Measurements from ENCODE around the gene YAP1. TPM values are rescaled to one million over a fixed set of nuclear protein-coding genes. Genes with fewer than 3 reads are reported as not detected.
A peak's percentile ranks its signal among the peaks of the same experiment; 100 is the strongest.

Gene YAP1
- total and polyA plus RNA-seq, 5 experiments from 2014 or later = not detected

GRCh38 chr11:102226702-102227490 lies 116.6 kb downstream of the YAP1 start:
- Mint-ChIP-seq H3K9me3 (no peaks in the 10 kb centered on the region), H3K36me3 (no peaks in the 10 kb centered on the region), H3K4me3 (no peak overlapping the region), H3K4me1 (no peaks in the 10 kb centered on the region), H3K27me3 (peaks cover 2 to 15% (median 15%) of the 10 kb centered on the region in 5 donors), H3K27ac (peak overlapping the region in 1 of 10 donors; percentile 29)
- POLR2A ChIA-PET = no interaction called here
- DNase-seq (no peak), ATAC-seq (no peak)

GRCh38 chr11:102229510-102230123 lies 119.4 kb downstream of the YAP1 start:
- no peak for DNase-seq
- Mint-ChIP-seq H3K9me3 (no peaks in the 10 kb centered on the region), H3K4me1 (no peaks in the 10 kb centered on the region), H3K27ac (no peak overlapping the region), H3K27me3 (peaks cover 6 to 19% (median 15%) of the 10 kb centered on the region in 5 donors), H3K36me3 (no peaks in the 10 kb centered on the region), H3K4me3 (no peak overlapping the region)
- ATAC-seq = no peak
- POLR2A ChIA-PET = no interaction called here

GRCh38 chr11:102230186-102230585 lies 119.9 kb downstream of the YAP1 start:
- Mint-ChIP-seq H3K27ac (no peak overlapping the region), H3K9me3 (no peaks in the 10 kb centered on the region), H3K36me3 (no peaks in the 10 kb centered on the region), H3K27me3 (peaks cover 7 to 24% (median 17%) of the 10 kb centered on the region in 5 donors), H3K4me1 (no peaks in the 10 kb centered on the region), H3K4me3 (no peak overlapping the region)
- ATAC-seq (no peak), DNase-seq (no peak)
- POLR2A ChIA-PET = no interaction called here

DNA sequence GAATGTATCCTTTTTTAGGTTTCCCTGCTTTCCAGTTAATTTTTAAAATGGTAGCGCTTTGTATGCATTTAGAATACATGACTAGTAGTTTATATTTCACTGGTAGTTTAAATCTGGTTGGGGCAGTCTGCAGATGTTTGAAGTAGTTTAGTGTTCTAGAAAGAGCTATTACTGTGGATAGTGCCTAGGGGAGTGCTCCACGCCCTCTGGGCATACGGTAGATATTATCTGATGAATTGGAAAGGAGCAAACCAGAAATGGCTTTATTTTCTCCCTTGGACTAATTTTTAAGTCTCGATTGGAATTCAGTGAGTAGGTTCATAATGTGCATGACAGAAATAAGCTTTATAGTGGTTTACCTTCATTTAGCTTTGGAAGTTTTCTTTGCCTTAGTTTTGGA lies 120.7 kb downstream of the YAP1 start:
- Mint-ChIP-seq H3K4me1 (no peaks in the 10 kb centered on the region), H3K27ac (no peak overlapping the region), H3K27me3 (peaks cover 10 to 28% (median 17%) of the 10 kb centered on the region in 5 donors), H3K36me3 (no peaks in the 10 kb centered on the region), H3K4me3 (no peak overlapping the region), H3K9me3 (no peaks in the 10 kb centered on the region)
- ATAC-seq (no peak), DNase-seq (no peak)
- POLR2A ChIA-PET = no interaction called here

GRCh38 chr11:102234779-102235439 lies 124.7 kb downstream of the YAP1 start:
- POLR2A ChIA-PET = no interaction called here
- Mint-ChIP-seq H3K27me3 (peaks cover 6 to 46% (median 31%) of the 10 kb centered on the region in 5 donors), H3K4me3 (no peak overlapping the region), H3K9me3 (no peaks in the 10 kb centered on the region), H3K27ac (no peak overlapping the region), H3K36me3 (no peaks in the 10 kb centered on the region), H3K4me1 (no peaks in the 10 kb centered on the region)
- DNase-seq (no peak), ATAC-seq (no peak)

GRCh38 chr11:102237096-102237735 lies 127.0 kb downstream of the YAP1 start:
- Mint-ChIP-seq H3K4me3 (no peak overlapping the region), H3K27ac (no peak overlapping the region), H3K27me3 (peaks cover 8 to 40% (median 27%) of the 10 kb centered on the region in 5 donors), H3K4me1 (peaks cover 0 to 4% (median 0%) of the 10 kb centered on the region in 4 donors), H3K9me3 (peaks cover 0 to 7% (median 0%) of the 10 kb centered on the region in 9 donors), H3K36me3 (no peaks in the 10 kb centered on the region)
- POLR2A ChIA-PET = no interaction called here
- no peak for DNase-seq
- no peak for ATAC-seq

- Mint-ChIP-seq H3K9me3 (peaks cover 0 to 7% (median 0%) of the 10 kb centered on the region in 9 donors), H3K4me3 (no peak overlapping the region), H3K27ac (no peak overlapping the region), H3K4me1 (peaks cover 0 to 4% (median 0%) of the 10 kb centered on the region in 4 donors), H3K36me3 (no peaks in the 10 kb centered on the region), H3K27me3 (peaks cover 8 to 40% (median 27%) of the 10 kb centered on the region in 5 donors)
- ATAC-seq = no peak
- DNase-seq = no peak
- POLR2A ChIA-PET = no interaction called here
Measured at GRCh38 chr11:102238391-102238821, 128.2 kb downstream of the YAP1 start.

- ATAC-seq (no peak), DNase-seq (no peak)
- peaks cover 8 to 40% (median 27%) of the 10 kb centered on the region in 5 donors for H3K27me3 Mint-ChIP-seq
- H3K36me3 Mint-ChIP-seq = no peaks in the 10 kb centered on the region
- no peak overlapping the region for H3K4me3 Mint-ChIP-seq
- no peak overlapping the region for H3K27ac Mint-ChIP-seq
- H3K4me1 Mint-ChIP-seq = peaks cover 0 to 4% (median 0%) of the 10 kb centered on the region in 4 donors
- POLR2A ChIA-PET = no interaction called here
- peaks cover 0 to 7% (median 0%) of the 10 kb centered on the region in 9 donors for H3K9me3 Mint-ChIP-seq
Measured at GRCh38 chr11:102239448-102239847, 129.2 kb downstream of the YAP1 start.

- DNase-seq (no peak), ATAC-seq (no peak)
- H3K27me3 Mint-ChIP-seq = peaks cover 8 to 40% (median 24%) of the 10 kb centered on the region in 5 donors
- H3K27ac Mint-ChIP-seq = no peak overlapping the region
- H3K4me3 Mint-ChIP-seq = no peak overlapping the region
- POLR2A ChIA-PET = no interaction called here
- no peaks in the 10 kb centered on the region for H3K36me3 Mint-ChIP-seq
- H3K9me3 Mint-ChIP-seq = peaks cover 0 to 7% (median 0%) of the 10 kb centered on the region in 9 donors
- H3K4me1 Mint-ChIP-seq = peaks cover 0 to 4% (median 0%) of the 10 kb centered on the region in 4 donors
Measured at GRCh38 chr11:102239911-102240310, 129.7 kb downstream of the YAP1 start.

DNA sequence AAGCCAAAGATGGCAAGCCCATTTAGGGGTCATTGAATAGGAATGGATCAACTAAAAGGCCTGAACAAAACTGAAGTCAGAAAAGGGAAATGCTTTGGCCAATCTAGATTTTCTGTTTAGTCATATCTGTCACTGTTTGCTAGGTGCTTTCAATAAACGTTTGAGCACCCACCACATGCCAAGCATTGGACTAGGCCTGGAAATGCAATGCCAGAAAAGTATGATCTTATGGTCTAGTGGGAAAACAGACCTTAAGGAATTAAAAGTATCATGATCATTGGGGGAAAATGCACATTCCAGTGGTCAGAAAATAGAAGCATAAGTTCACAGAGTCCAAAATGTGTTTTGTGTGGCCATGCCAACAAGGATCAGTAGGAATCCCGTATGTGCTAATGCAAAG lies 130.3 kb downstream of the YAP1 start:
- POLR2A ChIA-PET = no interaction called here

GRCh38 chr11:102241026-102241425 lies 130.8 kb downstream of the YAP1 start:
- POLR2A ChIA-PET = no interaction called here
- Mint-ChIP-seq H3K27ac (peak overlapping the region in 1 of 10 donors; percentile 35), H3K27me3 (peaks cover 5 to 39% (median 20%) of the 10 kb centered on the region in 5 donors), H3K9me3 (peaks cover 0 to 7% (median 0%) of the 10 kb centered on the region in 9 donors), H3K4me1 (peaks cover 0 to 4% (median 0%) of the 10 kb centered on the region in 4 donors), H3K36me3 (no peaks in the 10 kb centered on the region), H3K4me3 (peak overlapping the region in 1 of 10 donors; percentile 1)
- no peak for DNase-seq
- ATAC-seq = no peak

More for the DNA sequence above, 130.3 kb downstream of the YAP1 start:
- ATAC-seq (no peak), DNase-seq (no peak)
- Mint-ChIP-seq H3K27me3 (peaks cover 8 to 40% (median 22%) of the 10 kb centered on the region in 5 donors), H3K4me1 (peaks cover 0 to 4% (median 0%) of the 10 kb centered on the region in 4 donors), H3K27ac (no peak overlapping the region), H3K36me3 (no peaks in the 10 kb centered on the region), H3K4me3 (no peak overlapping the region), H3K9me3 (peaks cover 0 to 7% (median 0%) of the 10 kb centered on the region in 9 donors)

DNA sequence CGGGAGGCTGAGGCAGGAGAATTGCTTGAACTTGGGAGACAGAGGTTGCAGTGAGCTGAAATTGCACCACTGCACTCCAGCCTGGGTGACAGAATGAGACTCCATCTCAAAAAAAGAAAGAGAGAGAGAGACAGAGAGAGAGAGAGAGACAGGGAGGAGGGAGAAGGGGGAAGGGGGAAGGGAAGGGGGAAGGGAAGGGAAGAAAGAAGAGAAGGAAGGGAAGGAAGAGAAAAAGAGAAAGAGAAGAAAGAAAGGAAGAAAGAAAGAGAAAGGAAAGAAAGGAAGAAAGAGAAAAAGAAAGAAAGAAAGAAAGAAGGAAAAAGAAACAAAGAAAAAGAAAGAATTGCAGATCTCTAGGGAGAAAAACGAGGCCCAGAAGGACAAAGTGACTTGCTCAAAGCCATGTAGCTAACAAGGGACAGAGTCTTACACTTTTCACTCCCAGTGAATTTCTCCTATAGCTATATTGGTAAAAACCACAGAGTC lies 133.2 kb downstream of the YAP1 start:
- Mint-ChIP-seq H3K4me3 (no peak overlapping the region), H3K27ac (no peak overlapping the region), H3K36me3 (no peaks in the 10 kb centered on the region), H3K4me1 (peaks cover 0 to 4% (median 0%) of the 10 kb centered on the region in 4 donors), H3K27me3 (peaks cover 4 to 17% (median 11%) of the 10 kb centered on the region in 5 donors), H3K9me3 (peaks cover 0 to 7% (median 0%) of the 10 kb centered on the region in 9 donors)
- no peak for DNase-seq
- POLR2A ChIA-PET = no interaction called here
- no peak for ATAC-seq
